HL-60 (cell line): Measurements from ENCODE around the gene CPT1C.

Experiments
- POLR2AphosphoS5 ChIP-seq: IDR thresholded peaks from 2 replicates; pipeline ENCODE4 v1.6.1; 2012; ENCODE audit warnings: low read depth
- REST ChIP-seq: IDR thresholded peaks from 2 replicates; pipeline ENCODE4 v1.6.1; 2012; ENCODE audit warnings: low read depth; ENCODE audit not compliant: insufficient replicate concordance
- TF ChIP-seq, protein P1 (sequence below): IDR thresholded peaks from one replicate; pipeline ENCODE4 v1.5.1; 2011; ENCODE audit warnings: low read length, control low read depth, inconsistent platforms; ENCODE audit not compliant: insufficient read depth

DNA sequence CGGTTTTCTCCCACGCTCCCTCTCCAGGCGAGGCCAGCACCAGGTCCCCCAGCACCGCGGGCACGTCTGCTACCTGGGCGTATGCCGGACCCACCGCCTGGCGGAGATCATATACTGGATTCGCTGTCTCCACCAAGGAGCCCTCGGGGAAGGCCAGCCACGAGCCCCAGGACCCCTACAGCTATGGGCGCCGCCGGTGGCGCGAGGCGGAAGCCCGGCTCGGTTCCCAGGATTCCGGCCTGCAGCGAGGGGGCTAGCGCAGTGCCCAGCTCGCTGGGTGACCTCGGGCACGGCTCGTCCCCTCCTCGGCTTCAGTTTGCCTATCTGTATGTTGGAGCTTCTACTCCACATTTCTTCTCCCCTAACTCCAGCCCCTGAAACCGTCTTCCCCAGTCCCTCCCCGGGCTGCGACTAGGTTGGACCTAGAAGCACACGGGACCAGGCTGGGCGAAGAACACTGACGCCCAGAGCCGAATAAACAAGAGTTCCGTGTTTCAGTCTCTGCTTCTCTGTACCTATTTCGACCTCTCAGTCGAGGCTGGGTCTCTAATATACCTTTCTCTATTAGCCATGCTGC lies 749 bp upstream of the CPT1C start:
- TF ChIP-seq, protein P1, sequence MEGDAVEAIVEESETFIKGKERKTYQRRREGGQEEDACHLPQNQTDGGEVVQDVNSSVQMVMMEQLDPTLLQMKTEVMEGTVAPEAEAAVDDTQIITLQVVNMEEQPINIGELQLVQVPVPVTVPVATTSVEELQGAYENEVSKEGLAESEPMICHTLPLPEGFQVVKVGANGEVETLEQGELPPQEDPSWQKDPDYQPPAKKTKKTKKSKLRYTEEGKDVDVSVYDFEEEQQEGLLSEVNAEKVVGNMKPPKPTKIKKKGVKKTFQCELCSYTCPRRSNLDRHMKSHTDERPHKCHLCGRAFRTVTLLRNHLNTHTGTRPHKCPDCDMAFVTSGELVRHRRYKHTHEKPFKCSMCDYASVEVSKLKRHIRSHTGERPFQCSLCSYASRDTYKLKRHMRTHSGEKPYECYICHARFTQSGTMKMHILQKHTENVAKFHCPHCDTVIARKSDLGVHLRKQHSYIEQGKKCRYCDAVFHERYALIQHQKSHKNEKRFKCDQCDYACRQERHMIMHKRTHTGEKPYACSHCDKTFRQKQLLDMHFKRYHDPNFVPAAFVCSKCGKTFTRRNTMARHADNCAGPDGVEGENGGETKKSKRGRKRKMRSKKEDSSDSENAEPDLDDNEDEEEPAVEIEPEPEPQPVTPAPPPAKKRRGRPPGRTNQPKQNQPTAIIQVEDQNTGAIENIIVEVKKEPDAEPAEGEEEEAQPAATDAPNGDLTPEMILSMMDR: no peak
- no peak for TF ChIP-seq POLR2AphosphoS5
- no peak for TF ChIP-seq REST
